Activated CD4-positive, CD25-positive, alpha-beta regulatory T cell (primary cell): ENCODE results near the gene FAM168A.
"Not testable (repeated sequence)": the region's sequence is repeated elsewhere in the genome, so short reads cannot be mapped to it uniquely, and the experiment has no call there.

Experiments
- DNase-seq, 4 experiments: peaks; one replicate each; lab custom pipeline; 2025; lab: John Stamatoyannopoulos, UW

FAM168A gene

DNA sequence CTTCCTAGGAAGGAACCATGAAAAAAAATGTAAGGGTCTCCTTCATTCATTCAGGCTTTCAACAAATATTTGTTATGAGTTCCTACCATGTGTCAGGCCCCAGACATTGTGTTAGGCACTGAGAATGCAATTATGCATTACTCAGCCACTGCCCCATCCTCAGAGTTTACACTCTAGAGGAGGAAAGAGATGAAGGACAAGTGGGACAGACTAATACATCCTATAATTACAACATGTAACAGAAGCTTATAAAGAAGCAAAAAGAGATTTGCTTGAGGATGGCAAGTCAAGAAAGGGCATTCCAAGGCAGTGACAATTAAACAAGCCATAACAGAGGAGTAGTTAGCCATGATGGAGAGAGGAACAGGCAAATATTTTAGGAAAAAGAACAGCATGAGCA lies 78.6 kb downstream of the FAM168A start:
- DNase-seq = no peak

DNA sequence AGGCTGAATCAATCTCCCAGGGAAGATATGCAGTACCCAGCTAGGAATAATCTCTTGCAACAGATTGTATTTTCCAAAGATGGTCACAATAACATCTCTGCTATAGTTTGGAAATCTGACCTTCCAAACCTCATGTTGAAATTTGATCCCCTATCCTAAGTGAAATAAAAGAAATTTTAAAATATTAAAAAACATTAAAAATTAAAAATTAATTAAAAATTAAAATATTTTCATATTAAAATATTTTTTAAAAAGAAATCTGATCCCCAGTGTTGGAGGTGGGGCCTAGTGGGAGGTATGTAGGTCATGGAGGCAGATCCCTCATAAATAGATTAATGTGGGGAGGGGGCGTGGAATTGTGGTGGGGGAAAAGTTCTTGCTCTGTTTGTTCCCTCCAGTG lies 79.7 kb downstream of the FAM168A start:
- DNase-seq = no peak

DNA sequence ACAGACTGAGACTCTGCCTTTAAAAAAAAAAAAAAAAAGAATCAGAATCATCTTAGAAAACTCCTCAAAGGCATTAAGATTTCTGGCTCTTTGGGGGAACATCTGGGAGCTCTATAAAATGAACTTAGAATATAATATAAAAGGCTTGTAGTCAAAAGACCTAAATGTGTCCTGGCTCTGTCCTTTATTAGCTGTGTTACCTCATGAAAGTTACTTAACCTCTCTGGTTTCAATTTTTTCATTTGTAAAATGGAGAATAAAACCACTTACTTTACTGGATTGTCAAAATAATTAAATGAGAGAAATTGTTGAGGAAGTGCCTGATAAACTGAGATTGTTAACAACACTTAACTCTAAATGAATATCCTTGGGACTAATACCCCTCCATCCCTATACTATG lies 81.8 kb downstream of the FAM168A start:
- DNase-seq = no peak

DNA sequence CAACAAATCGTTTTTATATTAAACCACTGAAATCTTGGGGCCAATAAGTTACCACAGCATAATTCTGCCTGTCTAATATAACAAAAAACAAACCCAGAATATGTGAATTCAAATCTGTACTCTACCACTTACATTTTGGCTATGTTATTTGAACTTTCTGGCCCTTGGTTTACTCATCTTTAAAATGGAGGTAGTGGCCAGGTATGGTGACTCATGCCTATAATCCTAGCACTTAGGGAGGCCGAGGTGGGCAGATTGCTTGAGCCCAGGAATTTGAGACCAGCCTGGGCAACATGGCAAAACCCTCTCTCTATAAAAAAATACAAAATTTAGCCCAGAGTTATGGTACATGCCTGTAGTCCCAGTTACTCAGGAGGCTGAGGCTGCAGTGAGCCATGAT lies 84.2 kb downstream of the FAM168A start:
- DNase-seq = no peak

DNA sequence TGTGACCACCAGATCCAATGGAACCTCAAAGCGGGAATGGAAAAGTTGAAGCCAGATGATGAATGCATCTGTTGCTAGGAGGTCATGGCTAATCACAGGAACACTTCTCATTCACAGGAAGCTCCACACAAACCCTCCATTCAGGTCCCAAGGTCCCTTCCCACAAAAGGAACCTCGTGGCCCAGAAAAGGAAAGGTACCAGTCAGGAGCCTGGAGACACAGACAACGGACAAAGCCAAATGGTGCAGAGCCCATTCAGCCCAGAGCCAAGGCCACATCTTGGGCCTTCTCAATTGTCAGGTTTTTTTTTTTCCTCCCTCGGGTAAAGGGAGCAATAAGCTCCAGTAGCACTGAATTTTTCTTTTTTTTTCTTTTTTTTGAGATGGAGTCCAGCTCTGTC lies 87.0 kb downstream of the FAM168A start:
- no peak for DNase-seq

DNA sequence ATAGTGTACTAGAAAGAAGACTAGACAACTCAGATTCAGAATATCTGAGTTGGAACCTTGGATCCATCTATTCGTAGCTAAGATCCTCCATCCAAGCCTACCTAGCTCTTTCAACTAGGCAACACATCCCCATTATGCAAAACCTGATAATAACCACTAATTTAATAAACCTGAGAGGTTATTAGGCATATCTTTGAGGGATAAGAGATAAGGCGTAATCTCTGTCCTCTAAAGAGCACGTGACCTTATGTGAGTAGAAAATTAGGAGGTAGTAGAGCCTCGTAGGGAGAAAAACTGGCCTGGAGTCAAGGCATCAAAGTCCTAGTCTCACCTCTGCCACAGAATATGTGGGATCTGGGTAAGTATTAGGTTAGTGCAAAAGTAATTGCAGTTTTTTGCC lies 87.8 kb downstream of the FAM168A start:
- no peak for DNase-seq

DNA sequence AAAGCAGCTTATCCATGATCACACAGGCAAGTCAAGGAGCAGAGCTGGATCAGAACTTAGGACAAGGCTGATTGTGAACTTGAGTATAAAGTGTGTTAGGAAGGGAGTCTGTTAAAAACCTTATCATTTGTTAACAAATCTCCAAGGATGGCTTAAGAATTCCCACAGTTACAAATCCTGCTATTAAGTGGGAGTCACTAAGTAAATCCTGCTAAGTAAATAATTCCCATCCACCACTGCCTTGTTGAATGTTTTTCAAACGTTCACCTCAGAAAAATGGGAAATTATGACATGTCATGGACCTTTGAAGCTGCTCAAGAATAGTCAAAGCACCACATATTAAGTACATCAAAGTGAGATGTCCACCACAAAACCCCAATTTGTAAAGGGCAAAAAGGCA lies 88.7 kb downstream of the FAM168A start:
- no peak for DNase-seq

DNA sequence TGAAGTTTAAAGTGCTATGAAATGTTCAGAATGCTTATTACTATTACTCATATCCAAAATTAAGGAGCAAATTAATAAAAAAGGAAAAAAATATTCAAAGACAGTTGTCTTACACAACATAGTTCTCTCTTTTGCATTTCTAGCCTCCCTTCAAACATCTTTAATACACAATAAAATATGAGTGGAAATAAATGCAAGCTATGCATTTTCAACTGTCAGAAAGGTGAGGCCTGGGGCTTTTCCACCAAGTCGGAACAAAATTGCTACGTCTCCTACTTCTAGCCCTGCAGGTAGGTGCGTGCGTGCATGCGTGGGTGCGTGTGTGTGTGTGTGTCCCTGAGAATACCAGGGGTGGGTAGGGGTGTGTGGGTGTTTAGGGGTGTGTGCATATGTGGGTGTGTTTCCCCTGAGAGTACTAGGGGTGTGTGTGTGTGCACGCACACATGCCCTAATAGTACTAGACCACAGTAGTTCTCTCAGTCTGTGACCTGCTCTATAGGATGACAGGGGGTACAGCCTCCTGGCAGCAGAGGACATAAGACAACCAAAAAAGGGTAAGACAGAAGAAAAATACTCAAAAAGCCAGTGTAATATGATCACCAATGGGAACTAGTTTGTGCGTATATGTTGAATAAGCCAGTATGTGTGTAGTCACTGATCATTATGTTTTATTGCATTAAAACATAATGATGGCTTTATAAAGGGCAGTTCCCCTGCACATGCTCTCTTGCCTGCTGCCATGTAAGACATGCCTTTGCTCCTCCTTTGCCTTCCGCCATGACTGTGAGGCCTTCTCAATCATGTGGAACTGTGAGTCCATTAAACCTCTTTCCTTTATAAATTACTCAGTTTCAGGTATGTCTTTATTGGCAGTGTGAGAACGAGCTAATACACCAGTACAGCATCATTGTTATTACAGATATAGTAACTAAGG lies 89.4 kb downstream of the FAM168A start:
- no peak for DNase-seq

DNA sequence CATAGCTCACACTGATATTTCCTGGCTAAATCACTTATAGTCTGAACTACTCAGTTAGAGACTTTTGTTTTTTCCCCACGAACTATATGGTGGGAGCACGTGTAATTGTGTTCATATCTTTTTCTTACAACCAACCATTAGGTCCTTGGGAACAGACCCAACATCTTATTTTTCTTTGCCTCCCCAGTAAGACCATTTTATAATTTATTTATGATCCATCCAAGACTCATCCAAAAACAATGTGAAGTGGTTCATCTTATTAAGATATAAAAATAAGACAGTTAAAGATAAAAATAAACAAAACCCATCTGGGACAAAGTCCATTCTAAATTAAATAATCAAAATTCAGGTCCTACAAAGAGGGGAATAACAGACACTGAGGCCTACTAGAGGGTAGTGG lies 90.8 kb downstream of the FAM168A start:
- DNase-seq = no peak

DNA sequence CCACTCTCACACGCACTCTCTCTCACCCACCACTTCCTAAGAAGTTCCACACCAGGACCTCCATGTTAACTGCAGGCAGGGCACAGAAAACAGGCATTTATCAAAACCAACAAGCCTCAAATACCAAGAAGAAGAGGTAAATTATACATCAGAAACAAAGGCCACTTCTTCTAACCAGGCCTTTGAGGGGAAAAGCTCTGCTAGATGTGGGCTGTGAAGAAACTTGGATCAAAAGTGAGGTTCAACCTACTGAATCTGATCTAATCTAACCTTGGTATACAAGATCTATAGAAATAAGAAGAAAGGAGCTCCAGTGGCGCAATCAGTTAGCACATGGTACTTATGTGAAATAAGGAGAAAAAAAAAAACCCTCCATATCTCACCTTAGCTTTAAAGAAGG lies 91.9 kb downstream of the FAM168A start:
- no peak for DNase-seq

DNA sequence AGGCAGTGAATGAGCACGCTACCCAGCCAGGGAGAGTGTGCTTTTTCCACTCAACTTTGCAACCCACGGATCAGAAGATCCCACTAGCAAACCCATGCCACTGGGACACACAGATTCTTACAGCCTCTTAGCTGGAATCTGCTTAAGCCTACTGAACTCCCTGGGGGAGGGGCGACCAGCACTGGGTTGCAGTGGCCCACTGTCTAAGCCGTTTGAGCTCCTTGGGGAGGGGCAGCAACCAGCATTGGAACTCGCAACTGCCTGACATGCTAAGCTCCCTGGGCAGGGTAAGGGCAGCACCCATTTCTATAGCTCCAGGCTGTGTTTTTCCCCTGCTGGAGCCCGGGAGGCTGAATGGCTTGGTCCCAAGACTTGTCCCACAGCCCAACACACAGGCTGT lies 99.6 kb downstream of the FAM168A start:
- DNase-seq = no peak

DNA sequence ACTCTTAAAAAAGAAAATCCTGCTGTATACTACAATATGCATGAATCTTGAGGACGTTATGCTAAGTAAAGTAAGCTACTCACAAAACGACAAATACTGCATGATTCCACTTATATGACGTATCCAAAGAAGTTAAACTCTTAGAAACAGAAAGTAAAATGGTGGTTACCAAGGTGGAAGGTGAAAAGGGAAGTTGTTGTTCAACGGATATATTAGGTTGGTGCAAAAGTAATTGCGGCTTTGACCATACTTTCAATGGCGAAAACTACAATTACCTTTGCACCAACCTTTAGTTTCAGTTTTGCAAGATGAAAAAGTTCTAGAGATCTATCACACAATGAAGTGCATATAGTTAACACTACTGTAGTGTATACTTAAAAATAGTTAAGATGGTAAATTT lies 101.8 kb downstream of the FAM168A start:
- no peak for DNase-seq

DNA sequence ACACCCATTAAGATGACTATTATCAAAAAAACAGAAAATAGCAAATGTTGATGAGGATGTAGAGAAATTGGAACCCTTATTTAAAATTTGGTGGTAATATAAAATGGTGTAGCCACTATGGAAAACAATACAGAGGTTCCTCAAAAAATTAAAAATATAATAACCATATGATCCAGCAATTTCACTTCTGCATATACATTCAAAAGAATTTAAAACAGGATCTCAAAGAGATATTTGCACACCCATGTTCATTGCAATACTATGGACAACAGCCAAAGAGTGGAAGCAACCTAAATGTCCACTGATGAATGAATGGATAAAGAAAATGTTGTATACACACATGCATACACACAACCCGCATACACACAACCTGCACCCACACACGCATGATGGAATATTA lies 102.2 kb downstream of the FAM168A start:
- no peak for DNase-seq

DNA sequence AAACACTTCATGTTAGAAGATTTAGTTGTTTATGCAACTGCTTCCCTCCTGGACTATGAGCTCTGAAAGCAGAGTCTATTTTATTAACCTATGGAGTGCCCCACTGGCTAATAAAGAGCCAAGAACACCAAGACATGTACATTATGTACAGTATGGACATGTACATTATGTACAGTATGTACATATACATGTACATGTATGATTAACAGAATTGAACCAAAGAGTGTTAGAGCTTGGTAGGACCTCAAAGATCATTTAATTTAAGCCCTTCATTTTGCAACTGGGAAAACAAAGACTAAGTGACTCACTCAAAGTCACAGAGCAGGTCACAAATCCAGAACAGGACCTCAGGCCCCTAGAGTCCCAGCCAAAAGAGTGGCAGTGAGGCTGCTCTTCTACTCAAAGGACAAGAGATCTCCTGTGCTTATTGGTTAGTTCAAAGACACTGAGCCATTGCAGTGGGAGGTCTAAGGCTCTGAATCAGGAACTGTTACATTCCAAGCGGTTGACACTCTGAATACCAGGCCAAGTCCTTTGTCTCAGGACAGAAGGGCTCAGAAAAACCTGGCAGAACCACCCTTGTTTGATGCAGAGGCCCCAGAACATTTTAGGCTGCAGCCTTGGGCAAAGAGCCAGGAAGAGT lies 103.8 kb downstream of the FAM168A start:
- no peak for DNase-seq

DNA sequence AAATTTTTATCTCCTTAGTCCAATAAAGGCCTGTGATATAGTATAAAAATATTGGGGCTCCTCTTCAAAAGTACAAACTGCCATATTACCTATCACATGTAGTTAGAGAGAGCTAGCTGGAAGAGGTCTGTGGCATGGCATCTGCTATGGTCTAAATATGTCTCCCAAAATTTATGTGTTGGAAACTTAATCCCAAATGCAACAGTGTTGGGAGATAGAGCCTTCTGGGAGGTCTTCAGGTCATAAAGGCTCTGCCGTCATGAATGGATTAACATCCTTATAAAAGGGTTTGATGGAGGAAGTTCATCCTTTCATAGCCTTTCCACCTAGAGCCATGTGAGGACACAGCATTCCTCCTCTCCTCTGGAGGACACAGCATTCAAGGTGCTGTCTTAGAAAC lies 116.3 kb downstream of the FAM168A start:
- no peak for DNase-seq

DNA sequence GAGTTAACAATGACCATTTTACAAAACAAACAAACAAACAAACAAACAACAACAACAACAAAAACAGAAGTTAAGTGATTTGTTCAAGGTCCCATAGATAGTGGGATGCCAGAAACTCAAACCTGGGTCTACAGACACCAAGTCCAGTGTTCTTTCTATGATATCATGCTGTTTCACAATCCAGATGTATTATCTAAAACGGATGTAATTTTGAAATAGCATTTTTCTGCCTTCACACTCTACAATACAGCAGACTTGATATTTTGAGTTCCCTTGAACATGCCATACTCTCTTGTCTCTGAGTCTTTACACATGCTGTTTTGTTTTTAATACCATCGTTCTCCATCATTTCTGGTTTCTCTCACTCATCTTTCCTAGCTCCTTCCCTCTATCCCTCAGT lies 117.2 kb downstream of the FAM168A start:
- DNase-seq = no peak

DNA sequence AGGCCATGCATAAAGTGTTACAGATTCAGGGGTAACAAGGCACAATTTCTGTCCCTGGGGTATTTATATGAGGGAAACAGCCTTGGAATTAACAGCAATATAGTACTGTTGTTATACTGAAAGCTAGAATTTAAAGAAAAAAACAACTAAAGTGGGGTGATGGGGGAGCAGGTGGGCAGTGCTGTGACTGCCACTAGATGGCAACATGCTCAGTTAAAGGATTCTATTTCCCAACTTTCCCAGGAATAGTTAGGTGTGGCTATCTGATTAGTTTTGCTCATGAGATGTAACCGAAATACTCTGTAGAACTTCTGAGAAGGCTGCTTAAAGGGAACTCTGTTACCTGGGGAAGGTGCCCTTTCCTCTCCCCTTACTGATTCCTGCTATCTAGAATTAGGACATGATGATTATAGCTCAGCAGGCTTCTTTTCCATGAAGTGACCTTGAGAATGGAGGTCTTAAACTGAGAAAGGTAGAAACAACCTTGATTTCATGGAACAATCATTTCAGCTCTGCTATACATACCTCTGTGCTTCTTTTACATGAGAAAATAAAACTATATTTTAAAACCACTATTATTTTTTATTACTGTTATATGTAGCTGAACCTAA lies 119.1 kb downstream of the FAM168A start:
- no peak for DNase-seq

DNA sequence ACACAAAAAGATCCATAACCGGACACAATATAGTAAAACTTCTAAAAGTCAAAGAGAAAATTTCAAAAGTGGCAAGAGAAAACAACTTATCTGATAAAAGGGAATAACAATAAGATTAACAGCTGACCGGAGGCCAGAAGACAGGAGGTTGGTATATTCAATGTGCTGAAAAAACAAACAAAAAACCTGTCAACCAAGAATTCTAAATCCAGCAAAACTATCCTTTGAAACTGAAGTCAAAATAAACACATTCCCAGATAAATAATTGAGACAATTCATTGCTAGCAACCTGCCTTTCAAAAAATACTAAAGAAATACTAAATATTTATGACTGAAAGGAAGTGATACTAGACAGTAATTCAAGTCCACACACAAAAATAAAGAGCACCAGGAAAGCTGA lies 120.4 kb downstream of the FAM168A start:
- DNase-seq = no peak

DNA sequence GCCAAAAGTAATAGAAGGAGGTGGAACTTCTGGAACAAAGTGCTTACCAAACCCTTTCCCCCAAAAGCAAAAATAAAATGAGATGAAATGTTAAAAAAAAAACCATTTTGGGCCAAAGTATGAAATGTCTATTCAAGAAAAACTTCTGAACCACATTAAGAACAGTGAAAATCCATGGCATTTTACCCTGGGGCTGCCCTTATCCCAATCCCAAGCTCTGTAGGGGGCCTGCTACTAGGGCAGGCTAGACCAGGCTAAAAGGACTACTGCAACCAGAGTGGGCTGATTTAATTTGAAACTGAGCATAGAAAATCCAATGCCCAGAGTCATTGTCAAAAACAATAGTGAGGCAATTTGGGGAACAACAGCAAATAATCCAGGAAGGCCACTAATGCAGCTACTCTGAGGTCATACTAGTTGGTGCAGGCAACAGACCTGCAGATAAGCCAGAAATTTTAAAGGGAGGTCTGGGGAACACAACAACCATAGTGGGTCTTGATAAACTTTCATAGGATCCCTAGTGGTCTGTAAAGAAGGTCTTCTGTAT lies 122.3 kb downstream of the FAM168A start:
- no peak for DNase-seq

DNA sequence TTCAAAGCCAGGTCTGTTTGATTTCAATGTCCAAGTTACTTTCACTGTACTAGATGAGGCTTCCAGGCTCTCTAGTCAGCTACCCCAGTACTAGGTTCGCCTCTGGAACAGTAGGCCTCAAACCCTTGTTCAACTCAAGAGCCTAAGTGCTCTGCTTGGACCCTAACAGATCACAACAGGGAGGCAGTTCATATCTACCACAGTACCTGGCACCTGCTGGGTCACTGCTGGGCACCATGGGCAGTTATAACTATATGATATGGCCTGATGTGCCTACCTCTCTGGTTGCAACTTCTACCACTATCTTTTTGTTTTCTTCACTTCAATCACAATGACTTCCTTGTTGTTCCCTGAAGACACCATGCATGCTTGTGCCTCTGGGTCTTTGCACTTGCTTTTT lies 124.7 kb downstream of the FAM168A start:
- DNase-seq = no peak

DNA sequence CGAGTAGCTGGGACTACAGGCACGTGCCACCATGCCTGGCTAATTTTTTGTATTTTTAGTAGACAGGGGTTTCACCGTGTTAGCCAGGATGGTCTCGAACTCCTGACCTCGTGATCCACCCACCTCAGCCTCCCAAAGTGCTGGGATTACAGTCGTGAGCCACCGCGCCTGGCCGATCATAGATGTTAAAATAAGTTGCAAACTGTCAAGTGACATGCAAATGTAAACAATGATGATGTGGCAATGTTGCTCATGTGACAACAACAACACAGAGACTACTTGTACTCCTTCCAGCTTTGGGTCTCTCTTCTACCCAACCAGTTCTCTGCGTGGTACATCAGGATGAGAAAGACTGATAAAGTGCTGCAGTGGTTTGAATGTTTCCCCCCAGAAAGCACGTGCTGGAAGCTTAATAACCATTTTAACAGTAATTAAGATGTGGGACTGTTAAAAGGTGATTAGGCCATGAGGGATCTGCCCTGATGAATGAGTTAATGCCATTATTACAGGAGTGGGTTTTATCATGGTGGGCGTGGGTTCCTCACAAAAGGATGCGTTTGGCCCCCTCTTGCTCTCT lies 127.8 kb downstream of the FAM168A start:
- not testable (repeated sequence) for DNase-seq

DNA sequence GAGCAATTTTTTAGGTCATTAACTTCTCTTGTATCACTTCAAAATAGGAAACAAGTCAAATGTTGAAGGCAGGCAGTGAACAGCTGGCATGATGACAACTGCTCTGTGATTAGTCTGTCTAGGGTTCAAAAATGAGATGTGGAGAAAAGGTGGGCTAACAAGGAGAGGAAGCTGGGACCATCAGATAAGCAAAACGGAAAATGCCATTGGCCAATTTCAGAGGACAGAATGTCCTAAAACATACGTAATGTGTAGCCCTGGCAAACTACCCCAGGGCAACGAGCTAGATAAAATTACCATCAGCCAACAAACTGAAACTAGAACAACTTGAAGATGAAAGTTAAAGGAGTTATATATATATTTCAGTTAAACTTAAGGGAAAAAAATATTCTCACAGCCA lies 128.5 kb downstream of the FAM168A start:
- DNase-seq = no peak
